NCI-H2081 treated with DMSO at 0.1 percent for 48 hours (cell line): Measurements from ENCODE around the gene CCL22.
"Not testable (repeated sequence)": the region's sequence is repeated elsewhere in the genome, so short reads cannot be mapped to it uniquely, and the experiment has no call there.

Experiments used
- DNase-seq: peaks from one replicate; lab custom pipeline; 2025; lab: John Stamatoyannopoulos, UW

Gene CCL22

DNA sequence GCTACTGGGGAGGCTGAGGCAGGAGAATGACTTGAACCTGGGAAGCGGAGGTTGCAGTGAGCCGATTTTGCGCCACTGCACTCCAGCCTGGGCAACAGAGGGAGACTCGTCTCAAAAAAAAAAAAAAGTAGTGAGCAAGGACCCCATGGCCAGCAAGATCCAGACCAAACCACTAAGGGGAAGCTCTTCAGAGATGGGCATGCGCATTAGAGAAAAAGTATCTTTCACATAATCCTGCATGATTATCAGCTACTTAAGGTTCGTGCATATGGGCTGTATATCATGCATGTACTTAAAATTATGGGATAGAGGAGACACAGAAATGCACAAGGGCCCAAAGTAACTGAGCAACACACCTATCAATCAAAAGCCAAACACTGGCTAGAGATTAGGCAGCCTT lies 10.7 kb upstream of the CCL22 start:
- DNase-seq: no peak

DNA sequence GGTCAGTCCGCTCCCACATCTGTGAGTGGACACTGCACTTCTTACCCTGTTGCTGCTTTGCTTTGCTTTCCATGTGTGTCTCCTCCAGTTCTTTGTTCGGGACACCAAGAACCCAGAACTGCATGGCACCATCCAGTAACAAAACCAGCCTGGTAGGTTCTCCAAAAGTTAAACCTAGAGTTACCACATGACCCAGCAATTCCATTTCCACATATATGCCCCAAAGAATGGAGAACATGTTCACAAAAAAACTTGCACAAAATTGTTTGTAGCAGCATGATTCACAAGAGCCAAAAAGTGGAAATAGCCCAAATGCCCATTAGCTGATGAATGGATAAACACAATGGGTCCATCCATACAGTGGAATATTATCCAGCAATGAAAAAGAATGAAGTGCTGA lies 10.3 kb upstream of the CCL22 start:
- no peak for DNase-seq

DNA sequence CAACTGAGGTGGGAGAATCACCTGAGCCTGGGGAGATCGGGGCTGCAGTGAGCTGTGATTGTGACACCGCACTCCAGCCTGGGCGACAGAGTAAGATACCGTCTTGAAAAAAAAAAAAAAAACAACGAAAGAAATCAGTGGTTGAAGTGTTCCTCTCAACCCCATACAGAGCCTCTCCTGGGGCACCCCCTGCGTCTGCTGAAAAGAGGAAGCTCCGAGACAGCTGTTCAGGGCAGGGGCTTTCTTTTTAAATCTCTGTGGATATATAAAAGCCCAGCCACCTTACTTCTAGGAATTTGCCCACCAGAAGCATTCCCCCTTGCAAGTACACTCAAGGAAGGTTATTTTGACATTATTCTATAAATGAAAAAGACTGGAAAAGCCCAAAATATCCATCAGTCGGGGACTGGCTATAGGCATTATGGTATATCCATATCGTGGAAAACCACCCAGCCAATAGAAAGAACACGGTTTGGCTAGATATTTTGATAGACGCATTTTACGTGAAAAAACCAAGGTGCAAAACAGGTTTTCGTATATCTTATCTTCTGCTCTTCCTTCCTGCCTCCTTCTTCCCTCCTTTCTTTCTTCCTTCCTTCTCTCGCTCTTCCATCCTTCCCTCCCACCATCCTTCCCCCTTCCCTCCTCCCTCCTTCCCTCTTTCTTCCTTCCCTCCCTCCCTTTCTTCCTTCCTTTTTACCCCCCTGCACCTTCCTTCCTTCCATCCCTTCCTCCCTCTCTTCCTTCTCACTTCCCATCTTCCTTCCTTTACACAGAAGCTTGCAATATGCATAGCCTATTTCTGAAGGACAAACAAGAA lies 9.2 kb upstream of the CCL22 start:
- DNase-seq: no peak

DNA sequence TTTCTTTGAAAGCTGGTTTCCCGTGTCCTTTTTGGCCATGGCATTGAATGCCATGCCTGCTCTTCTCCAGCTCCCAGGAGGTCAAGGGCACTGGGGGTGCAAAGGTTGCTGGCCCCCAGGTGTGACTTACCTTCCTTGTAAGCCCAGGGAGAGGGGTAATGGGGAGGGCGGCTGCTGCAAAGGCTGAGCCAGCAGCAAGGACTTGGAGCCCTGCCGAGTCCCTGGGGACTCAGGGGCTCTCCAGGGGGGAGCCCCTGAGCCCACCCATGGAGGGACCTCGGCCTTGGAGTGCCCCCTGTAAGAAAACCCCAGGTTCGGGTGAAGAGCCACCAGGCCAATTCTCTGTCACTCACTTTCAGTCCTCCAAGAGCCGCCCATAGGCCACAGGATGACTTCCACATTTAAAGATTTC lies 5.9 kb upstream of the CCL22 start:
- DNase-seq: no peak

DNA sequence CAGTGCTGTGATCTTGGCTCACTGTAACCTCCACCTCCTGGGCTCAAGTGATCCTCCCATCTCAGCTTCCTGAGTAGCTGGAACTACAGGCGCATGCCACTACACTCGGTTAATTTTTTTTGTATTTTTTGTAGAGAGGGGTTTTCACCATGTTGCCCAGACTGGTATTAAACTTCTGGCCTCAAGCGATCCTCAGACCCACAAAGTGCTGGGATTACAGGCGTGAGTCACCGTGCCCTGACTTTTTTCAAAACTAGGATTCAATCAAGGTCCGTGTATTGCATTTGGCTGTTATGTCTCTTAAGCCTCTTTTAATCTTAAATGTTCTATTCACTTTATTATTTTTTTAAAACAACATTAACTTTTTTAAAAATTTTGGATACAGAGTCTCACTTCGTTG lies 4.3 kb upstream of the CCL22 start:
- no peak for DNase-seq

DNA sequence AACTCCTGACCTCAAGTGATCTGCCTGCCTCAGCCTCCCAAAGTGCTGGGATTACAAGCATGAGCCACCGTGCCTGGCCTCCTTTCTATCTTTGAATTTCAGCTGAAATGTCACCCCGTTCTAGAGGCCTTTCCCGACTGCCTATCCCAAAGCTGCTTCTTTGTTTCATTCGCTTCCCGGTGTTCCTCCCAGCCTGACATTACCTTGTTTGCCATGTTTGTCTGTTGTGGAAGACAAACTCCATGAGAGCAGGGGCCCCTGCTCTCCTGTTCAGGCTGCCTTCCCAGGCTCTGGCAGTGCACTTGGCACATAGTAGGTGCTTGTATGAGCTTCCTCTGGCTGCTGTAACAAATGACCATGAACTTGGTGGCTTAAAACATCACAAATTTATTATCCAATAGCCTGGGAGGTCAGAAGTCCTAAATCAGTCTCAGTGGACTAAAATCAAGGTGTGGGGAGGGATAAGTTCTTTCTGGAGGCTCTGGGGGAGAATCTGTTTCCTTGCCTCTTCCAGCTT lies 2.6 kb upstream of the CCL22 start:
- DNase-seq: no peak

DNA sequence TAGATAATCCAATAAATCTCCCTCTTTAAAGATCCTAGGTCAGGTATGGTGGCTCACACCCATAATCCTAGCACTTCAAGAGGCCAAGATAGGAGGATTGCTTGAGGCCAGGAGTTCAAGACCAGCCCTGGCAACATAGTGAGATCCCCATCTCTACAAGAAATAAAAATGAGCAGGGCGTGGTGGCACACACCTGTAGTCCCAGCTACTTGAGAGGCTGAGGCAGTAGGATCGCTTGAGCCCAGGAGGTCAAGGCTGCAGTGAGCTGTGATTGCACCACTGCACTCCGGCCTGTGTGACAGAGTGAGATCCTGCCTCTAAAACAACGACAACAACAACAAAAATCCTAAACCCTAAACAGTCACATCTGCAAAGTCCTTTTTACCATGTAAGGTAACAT lies 2.0 kb upstream of the CCL22 start:
- DNase-seq: no peak

DNA sequence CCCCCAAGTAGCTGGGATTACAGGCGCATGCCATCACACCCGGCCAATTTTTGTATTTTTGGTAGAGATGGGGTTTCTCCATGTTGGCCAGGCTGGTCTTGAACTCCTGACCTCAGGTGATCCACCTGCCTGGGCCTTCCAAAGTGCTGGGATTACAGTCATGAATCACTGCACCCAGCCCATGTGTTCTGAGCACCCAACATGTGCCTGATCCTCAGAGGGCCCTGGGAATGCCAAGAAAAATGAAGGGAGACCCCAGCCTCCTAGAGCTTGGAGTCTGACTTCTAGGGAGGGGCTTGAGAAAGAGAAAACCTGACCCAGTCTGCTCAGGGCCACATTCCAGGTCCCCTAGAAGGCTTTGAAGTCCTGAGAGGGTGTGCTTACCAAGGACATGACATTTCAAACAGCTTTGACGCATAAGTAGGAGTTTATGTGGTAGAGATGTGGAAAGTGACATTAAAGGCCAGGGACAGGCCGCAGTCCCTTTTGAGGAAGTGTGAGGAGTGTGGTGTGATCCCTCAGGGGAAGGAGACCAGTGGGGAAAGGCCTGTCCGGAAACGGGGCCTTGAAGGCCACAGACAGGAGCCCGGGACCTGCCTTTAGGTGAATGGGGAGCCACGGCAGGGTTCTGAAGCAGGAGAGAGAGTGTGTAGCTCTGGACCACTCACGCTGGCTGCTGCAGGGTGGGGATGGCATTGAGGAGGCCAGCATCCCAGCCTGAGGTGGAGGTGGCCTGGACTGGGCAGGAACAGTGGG lies 1.1 kb upstream of the CCL22 start:
- DNase-seq: no peak

DNA sequence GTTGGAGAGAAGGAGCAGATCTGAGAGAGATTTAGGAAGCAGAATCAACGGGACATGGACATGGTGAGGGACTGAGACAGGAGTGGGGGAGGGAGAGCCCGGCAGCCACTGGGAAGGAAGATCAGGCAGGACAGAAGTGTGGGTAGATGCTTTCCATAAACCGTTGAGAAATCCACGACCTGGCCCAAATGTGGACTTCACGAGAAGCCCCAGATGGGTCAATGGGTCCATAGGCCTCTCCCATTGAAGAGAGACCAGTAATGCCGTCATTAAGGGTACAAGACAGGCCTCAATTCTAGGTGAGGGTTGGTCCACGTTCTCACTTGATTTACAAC lies 530 bp upstream of the CCL22 start:
- no peak for DNase-seq

DNA sequence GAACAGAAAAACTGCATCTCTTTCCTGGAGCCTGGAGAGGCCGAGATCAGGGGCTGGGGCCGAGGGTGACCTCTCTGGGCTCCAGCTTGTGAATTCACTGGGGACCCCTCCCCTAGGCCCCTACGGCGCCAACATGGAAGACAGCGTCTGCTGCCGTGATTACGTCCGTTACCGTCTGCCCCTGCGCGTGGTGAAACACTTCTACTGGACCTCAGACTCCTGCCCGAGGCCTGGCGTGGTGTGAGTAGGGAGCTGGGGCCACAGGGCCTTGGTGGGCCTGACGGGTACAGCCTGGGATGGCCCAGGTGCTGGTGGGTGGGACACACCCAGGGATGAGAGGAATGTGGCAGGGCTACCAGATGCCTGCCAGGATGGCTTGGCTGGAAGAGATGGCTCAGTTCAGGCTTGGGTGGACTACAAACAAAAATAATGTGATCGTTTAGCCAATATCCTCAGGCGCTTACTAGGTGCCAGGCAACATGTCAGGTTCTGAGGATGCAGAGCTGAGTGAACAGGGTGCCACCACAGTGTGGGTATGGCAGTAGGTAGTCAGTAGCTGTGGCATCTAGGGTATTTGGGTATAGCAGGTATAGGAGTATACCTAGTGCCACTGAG lies 1.8 kb downstream of the CCL22 start:
- no peak for DNase-seq

DNA sequence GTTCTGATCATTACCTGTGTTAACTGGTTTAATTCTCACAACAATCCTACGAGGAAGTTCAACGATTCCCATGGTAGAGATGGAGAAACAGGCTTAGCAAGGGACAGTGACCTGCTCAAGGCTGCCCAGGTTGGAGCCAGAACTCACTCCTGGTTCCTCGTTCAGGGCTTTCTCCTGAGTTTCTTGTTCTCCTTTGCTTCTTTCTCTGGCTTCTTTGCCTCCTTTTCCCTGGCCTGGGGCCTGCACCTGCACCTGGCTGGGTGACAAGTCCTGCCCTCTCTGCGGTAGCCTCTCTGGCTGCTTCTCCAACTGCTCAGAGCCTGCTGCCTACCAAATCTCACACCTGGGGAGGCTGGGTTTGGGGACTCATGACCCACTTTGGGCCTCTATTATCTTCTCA lies 2.8 kb downstream of the CCL22 start:
- DNase-seq: no peak

DNA sequence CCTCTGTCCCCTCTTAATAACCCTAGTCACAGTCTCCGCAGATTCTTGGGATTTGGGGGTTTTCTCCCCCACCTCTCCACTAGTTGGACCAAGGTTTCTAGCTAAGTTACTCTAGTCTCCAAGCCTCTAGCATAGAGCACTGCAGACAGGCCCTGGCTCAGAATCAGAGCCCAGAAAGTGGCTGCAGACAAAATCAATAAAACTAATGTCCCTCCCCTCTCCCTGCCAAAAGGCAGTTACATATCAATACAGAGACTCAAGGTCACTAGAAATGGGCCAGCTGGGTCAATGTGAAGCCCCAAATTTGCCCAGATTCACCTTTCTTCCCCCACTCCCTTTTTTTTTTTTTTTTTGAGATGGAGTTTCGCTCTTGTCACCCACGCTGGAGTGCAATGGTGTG lies 5.6 kb downstream of the CCL22 start:
- no peak for DNase-seq

DNA sequence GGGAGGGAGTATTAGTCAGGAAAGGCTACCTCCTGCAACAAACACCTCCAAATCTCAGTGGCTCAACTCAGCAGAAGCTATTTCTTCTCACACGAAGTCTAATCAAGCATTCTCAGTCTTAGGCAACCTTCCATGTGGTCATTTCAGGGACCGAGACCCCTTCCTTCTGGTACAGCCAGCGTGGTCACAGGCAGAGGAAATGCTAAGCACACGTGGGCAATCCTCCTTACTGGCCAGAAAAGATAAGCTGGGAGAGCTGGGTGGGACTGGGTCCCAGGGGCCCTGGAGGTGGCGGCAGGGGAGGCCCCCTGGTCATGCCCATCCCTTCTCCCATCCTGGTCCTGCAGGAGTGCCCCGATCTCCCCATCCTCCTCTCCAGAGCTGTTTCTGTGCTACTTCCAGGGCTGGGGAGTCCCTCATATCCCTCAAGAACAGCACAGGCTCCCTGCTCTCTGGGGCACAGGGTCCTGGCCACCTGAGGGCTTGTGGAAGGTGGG lies 8.0 kb downstream of the CCL22 start:
- DNase-seq: no peak

DNA sequence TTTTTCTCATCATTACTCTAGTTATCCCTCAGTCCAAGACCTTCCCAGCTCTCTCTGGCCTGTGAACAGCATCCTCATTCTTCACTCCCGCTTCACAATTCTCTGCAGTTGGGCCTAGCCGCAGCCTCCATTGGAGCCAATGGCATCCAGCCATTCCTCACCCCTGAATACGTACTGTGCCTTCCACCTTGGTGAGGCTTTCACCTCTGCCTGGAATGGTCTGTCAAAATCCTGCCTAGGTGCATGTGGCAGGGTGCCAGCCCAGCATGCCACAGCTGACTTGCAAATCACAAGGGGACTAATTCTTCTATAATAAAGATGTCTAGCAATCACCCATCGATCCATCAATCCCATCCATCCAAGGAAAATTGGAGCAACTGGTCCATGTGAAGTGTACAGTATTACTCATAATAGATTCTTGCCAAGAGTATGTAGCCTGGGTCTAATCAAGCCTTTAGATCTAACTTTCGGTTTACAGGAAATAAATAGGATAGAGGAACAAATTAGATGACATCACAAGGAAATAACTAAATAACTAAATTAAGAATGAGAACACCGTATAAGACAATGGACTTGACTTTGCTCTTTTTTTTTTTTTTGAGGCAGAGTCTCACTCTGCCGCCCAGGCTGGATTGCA lies 8.7 kb downstream of the CCL22 start:
- no peak for DNase-seq

DNA sequence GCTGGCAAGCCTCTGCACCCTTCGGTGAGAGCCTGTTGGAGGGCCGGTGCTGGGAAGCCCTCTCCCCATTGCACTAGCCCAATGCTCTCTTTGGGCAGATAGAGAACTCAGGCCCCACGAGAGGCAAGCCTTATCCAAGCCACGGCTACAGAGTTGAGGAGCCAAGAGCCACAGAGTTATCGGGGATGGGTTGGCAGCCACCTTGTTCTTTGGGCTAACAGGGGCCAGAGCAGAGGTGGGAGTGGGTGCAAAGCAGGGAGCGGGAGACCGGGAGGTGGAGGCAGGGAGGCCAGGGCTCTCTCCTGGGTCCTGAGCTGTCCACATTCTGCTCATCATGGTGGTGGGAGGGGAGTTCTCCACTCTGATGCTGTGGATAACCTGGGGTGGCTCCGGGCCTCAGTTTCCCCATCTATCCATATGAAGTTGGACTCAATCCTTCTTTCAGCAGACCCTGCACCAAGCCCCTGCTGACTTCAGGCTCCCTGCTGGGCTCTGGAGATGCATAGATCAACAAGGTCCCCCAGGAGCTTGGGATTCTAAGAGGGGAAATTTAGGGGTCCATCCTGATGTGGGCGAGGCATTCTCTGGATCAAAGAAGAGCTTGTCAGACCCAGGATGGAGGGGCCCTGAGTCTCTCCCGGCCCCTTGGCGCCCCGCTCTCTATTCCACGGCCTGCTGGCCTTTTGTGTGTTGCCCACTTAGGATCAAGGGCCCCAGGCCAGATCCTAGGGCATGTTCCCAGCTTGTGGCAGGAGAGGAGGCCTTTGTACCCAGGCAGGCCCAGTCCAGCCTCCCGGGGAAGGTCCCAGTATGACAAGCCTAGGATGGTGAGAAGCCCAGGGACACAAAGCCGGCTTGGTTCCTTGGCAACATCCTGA lies 13.2 kb downstream of the CCL22 start:
- no peak for DNase-seq

DNA sequence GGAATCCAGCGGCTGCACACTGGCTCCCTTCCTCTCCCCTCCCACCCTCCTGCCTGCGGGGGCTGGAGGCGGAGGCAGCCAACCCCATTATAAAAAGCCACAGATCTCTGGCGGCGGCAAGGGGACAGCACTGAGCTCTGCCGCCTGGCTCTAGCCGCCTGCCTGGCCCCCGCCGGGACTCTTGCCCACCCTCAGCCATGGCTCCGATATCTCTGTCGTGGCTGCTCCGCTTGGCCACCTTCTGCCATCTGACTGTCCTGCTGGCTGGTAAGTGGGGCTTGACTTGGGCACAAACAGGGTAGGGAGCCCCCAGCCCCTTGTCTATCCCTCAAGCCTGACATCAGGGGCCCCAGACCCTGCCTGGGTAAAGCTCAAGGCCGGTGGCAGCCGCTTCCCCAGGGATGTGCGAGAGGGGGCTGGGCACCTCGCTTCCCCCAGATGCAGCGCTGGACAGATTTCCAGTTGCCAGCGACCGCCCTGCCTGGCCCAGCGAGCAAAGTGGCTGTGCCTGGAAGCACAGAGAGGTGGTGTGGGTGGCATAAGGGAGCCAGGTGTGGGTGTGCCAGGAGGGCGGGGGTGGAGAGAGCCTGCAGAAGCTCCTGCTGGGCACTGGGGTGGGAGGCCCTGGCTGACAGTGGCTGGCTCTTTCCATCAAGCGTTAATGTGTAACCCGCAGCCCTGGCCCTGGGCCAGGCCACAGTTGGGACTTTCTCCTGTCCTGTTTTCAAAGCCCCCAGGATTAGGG lies 14.0 kb downstream of the CCL22 start, which contains the start of gene CX3CL1:
TSS of gene CX3CL1 (plus strand) at position 119 of the 745 bp plus-strand sequence. CDS start at position 198, 79 bp downstream.
- no peak for DNase-seq

DNA sequence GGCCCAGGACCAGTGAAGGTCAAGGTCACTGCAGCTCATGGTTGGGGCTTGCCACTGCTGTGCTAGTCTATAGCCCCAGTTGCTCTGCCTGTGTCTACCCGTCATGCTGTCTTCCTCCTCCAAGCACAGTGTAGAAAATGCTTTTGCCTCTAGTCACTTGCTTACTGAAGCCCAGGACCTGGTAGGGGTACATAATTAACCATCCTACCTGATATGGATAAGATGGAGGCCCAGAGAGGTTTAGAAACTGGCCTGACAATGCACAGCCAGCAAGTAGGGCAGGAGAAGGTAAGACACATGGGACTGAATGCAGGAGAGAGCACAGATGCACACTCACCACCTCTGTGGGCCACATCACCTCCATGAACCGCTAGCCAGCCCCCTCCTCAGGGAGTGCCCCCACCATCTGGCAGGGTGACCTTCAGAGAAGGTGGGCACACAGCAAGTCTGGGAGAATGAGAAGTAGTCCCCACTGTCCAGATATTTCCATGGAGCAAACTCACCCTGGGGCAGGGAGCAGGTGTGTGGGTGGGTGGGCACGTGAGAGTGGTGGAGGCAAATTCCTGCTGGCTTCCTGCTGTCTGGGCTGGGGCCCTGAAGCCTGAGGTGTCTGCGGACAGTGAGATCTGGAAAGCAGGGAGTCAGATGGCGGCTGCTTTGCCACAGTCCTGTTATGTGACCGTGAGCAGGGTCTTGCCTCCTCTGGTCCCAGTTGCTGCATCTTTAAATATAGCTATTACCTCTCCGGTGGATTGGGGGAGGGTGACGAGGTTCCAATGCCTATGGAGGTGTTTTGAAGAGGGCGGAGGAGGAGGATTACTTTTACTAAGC lies 14.7 kb downstream of the CCL22 start:
- no peak for DNase-seq

DNA sequence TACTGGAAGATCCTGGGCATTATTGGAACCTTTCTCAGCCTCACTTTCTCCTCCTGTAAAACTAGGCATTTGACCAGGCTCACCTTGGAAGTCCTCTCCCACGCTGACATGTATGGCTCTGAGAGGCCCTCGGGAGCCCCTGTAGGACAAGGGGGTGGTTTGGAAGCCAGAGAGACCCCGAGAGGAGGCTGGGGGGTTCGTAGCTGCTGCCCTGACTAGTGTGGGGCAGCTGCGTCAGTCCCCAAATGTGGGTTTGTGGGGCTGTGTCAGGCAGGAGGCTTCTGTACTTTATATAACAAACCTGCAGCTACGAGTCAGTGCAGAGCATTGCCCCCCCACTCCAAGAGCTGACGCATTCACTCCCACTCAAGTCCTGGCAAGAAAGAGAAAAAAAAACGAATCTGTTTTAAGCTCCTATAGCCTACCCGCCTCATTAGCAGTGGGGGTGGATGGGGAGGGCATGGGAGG lies 15.5 kb downstream of the CCL22 start:
- no peak for DNase-seq

DNA sequence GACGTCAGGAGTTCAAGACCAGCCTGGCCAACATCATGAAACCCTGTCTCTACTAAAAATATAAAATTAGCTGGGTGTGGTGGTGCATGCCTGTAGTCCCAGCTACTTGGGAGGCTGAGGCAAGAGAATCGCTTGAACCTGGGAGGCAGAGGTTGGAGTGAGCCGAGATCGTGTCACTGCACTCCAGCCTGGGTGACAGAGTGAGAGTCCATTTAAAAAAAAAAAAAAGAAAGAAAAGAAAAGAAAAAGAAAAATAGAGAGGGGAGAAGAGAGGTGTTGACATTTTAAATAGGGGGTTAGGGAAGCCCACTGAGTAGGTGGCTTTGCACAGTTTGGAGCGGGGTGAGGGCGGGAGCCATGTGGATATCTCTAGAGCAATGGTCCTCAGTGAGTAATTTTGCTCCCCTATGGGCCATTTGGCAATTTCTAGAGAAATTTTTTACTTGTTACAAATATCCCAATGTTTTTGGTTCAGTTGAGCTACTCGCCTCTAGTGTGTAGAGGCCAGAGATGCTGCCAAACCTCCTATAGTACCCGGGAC lies 16.4 kb downstream of the CCL22 start:
- not testable (repeated sequence) for DNase-seq
